ENCODE measurements around the gene TSPO. TPM values are rescaled to one million over a fixed set of nuclear protein-coding genes. Genes with fewer than 3 reads are reported as not detected.

The TSPO gene
- polyA plus RNA-seq, 3 donors: 491 to 2,663 (median 2,230) TPM

DNA sequence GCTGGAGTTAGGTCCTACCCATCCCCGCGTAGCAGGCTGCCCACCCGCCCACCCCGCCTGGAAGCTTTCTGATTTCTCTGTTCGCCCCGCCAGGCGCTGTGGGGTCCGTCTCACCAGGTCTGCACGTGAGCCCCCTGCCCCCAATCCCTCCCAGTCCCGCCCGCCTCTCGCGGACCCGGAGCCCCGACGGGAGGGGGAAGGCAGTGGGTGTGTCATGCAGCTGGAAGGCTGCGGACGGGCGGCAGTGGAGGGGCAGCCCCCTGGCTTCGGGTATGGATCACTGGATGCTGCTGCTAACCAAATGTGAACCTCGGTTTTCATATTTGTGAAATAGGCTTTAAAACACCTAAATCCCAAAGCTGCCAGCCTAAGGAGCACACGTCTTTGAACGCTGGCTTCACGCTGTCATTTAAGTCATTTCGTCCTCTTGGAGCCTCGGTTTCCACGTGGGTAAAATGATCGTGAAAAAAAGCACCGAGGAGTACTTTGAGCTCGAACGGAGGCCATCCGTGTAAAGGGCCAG lies 41.4 kb upstream of the TSPO start:
- no peak overlapping the region for H3K27ac ChIP-seq (ENCODE audit: low read depth in 1 of 2, low read length in 2 of 2)
- no peak overlapping the region for H3K9ac ChIP-seq (ENCODE audit: insufficient read depth, low read length, poor library complexity, severe bottlenecking)
- TF ChIP-seq CTCF (IDR thresholded peaks at IDR 0.05): no peak
- Mint-ChIP-seq H3K27ac (peak overlapping the region in 2 of 7 donors; percentile 9 to 53), H3K27me3 (ENCODE audit: low read depth in 3 of 3) (peaks cover 43 to 56% (median 43%) of the 10 kb centered on the region in 3 donors), H3K36me3 (peaks cover 0 to 2% of the 10 kb centered on the region in 2 donors), H3K4me1 (peaks cover 21% of the 10 kb centered on the region), H3K4me3 (peak overlapping the region; percentile 75 to 91), H3K9me3 (peaks cover 0 to 9% (median 0%) of the 10 kb centered on the region in 7 donors)
- no peaks in the 10 kb centered on the region for H4K20me1 ChIP-seq (ENCODE audit: insufficient read depth, low read length)
- peak overlapping the region; percentile 91 for H2AFZ ChIP-seq (ENCODE audit: insufficient read depth, low read depth, low read length, poor library complexity, severe bottlenecking)
- intact Hi-C loops (cut with micrococcal nuclease): no loop called here
- no peak for DNase-seq
- H3K4me3 ChIP-seq (replicated peaks in 1 of 3; ENCODE audit: low read depth in 2 of 3, low read length in 3 of 3): peak overlapping the region; percentile 28 to 80 (median 38)
- no peaks in the 10 kb centered on the region for H3K9me3 ChIP-seq (replicated peaks in 1 of 2; ENCODE audit: control insufficient read depth in 1 of 2, insufficient read depth in 1 of 2, low read length in 2 of 2)
- H3K36me3 ChIP-seq (replicated peaks in 1 of 2; ENCODE audit: control insufficient read depth in 1 of 2, insufficient read depth in 2 of 2, low read length in 2 of 2): no peaks in the 10 kb centered on the region
- H3K79me2 ChIP-seq (ENCODE audit: insufficient read depth, low read length): no peaks in the 10 kb centered on the region
- H3K27me3 ChIP-seq (ENCODE audit: control insufficient read depth in 2 of 2, insufficient read depth in 2 of 2, low read length in 2 of 2): peaks cover 8 to 39% of the 10 kb centered on the region in 2 donors
- WGBS (ENCODE audit: insufficient coverage): 7% methylated on average over 16 of the region's 32 CpGs
- H3K4me2 ChIP-seq (replicated peaks; ENCODE audit: extremely low read depth, low read length, poor library complexity, severe bottlenecking): peak overlapping the region; percentile 97
- H3K4me1 ChIP-seq (ENCODE audit: control insufficient read depth in 1 of 2, insufficient read depth in 2 of 2, low read length in 2 of 2): peaks cover 24 to 30% of the 10 kb centered on the region in 2 donors

DNA sequence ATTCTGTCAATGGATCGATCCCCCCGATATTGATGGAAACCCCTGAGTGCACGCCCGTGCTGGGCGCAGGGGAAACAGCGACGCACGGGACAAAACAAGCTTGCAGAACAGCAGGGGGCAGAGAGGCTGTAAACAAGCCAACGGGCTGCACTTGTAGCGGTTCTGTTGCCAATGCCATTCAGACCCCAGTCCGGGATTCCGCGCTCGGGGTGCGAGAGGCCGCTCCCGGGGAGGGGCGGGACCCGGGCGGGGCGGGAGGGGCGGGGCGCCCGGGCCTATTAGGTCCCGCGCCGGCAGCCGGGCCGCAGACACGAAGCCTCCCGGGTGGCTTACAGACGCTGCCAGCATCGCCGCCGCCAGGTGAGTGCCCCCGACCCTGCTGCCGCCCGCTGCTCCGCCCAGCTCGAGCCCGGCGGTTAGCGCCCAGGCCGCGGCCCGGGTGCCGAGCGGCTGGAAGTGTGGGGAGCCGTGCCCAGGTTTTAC lies 40.9 kb upstream of the TSPO start, which contains the start of gene BIK:
Gene BIK (plus strand): TSS at position 307 of the 483 bp plus-strand sequence. CDS start 13,273 bp downstream, outside the sequence.
- Mint-ChIP-seq H3K36me3 (peaks cover 0 to 2% of the 10 kb centered on the region in 2 donors), H3K4me1 (peaks cover 25% of the 10 kb centered on the region), H3K27ac (peak within 1 kb of the TSS in 2 of 7 donors; percentile 9 to 53), H3K9me3 (peaks cover 0 to 9% (median 0%) of the 10 kb centered on the region in 7 donors), H3K4me3 (peak within 1 kb of the TSS; percentile 75 to 91), H3K27me3 (ENCODE audit: low read depth in 3 of 3) (peaks cover 43 to 56% (median 43%) of the 10 kb centered on the region in 3 donors)
- Histone ChIP-seq H4K20me1 (ENCODE audit: insufficient read depth, low read length) (no peaks in the 10 kb centered on the region), H3K4me3 (replicated peaks in 1 of 3; ENCODE audit: low read depth in 2 of 3, low read length in 3 of 3) (peak within 1 kb of the TSS; percentile 38 to 80 (median 41)), H2AFZ (ENCODE audit: insufficient read depth, low read depth, low read length, poor library complexity, severe bottlenecking) (peak within 1 kb of the TSS; percentile 91), H3K4me2 (replicated peaks; ENCODE audit: extremely low read depth, low read length, poor library complexity, severe bottlenecking) (peak within 1 kb of the TSS; percentile 97), H3K9me3 (replicated peaks in 1 of 2; ENCODE audit: control insufficient read depth in 1 of 2, insufficient read depth in 1 of 2, low read length in 2 of 2) (no peaks in the 10 kb centered on the region), H3K4me1 (ENCODE audit: control insufficient read depth in 1 of 2, insufficient read depth in 2 of 2, low read length in 2 of 2) (peaks cover 28 to 35% of the 10 kb centered on the region in 2 donors), H3K79me2 (ENCODE audit: insufficient read depth, low read length) (no peaks in the 10 kb centered on the region), H3K27ac (ENCODE audit: low read depth in 1 of 2, low read length in 2 of 2) (no peak within 1 kb of the TSS), H3K9ac (ENCODE audit: insufficient read depth, low read length, poor library complexity, severe bottlenecking) (peak within 1 kb of the TSS; percentile 64), H3K27me3 (ENCODE audit: control insufficient read depth in 2 of 2, insufficient read depth in 2 of 2, low read length in 2 of 2) (peaks cover 8 to 39% of the 10 kb centered on the region in 2 donors), H3K36me3 (replicated peaks in 1 of 2; ENCODE audit: control insufficient read depth in 1 of 2, insufficient read depth in 2 of 2, low read length in 2 of 2) (no peaks in the 10 kb centered on the region)
- under 1% methylated on average over 46 of the region's 49 CpGs for WGBS (ENCODE audit: insufficient coverage)
- peak; percentile 44 to 53 (median 49) for DNase-seq
- no peak for TF ChIP-seq CTCF (IDR thresholded peaks at IDR 0.05)
- intact Hi-C loops (cut with micrococcal nuclease): no loop called here
